GM18909 (cell line): Measurements from ENCODE around the gene TRAPPC6A.

Experiments
- ATAC-seq: cut with Tn5 transposase; IDR thresholded peaks from one replicate; pipeline ENCODE4 v1.9.1; 2021; ENCODE audit warnings: mild to moderate bottlenecking; ENCODE audit not compliant: unreplicated experiment, poor library complexity

The TRAPPC6A gene

GRCh38 chr19:45150180-45150579 is 27.9 kb downstream of the TRAPPC6A start:
- no peak for ATAC-seq

- no peak for ATAC-seq
Measured at GRCh38 chr19:45149129-45149528, 28.9 kb downstream of the TRAPPC6A start.

GRCh38 chr19:45147835-45148676 is 30.0 kb downstream of the TRAPPC6A start:
- ATAC-seq: no peak

- no peak for ATAC-seq
Measured at GRCh38 chr19:45146741-45147205, 31.3 kb downstream of the TRAPPC6A start.

GRCh38 chr19:45146251-45146650 is 31.8 kb downstream of the TRAPPC6A start:
- ATAC-seq: no peak

- no peak for ATAC-seq
Measured at GRCh38 chr19:45145270-45146189, 32.5 kb downstream of the TRAPPC6A start.

GRCh38 chr19:45144431-45145269 is 33.4 kb downstream of the TRAPPC6A start:
- no peak for ATAC-seq

- ATAC-seq: no peak
Measured at GRCh38 chr19:45142726-45143110, 35.3 kb downstream of the TRAPPC6A start.

GRCh38 chr19:45142016-45142725 is 35.9 kb downstream of the TRAPPC6A start:
- ATAC-seq: no peak

- ATAC-seq: no peak
Measured at GRCh38 chr19:45141203-45141900, 36.7 kb downstream of the TRAPPC6A start.

GRCh38 chr19:45140533-45140932 is 37.5 kb downstream of the TRAPPC6A start:
- no peak for ATAC-seq

GRCh38 chr19:45140144-45140503 is 37.9 kb downstream of the TRAPPC6A start:
- ATAC-seq: no peak

- no peak for ATAC-seq
Measured at GRCh38 chr19:45139286-45140143, 38.5 kb downstream of the TRAPPC6A start.

- no peak for ATAC-seq
Measured at GRCh38 chr19:45138303-45138751, 39.7 kb downstream of the TRAPPC6A start.

GRCh38 chr19:45137179-45137761 is 40.8 kb downstream of the TRAPPC6A start:
- ATAC-seq: no peak

GRCh38 chr19:45136507-45137178 is 41.4 kb downstream of the TRAPPC6A start:
- no peak for ATAC-seq

GRCh38 chr19:45135176-45135885 is 42.7 kb downstream of the TRAPPC6A start:
- ATAC-seq: no peak
